IMR-90 (cell line): ENCODE data around the gene AMOTL1. TPM values are rescaled to one million over a fixed set of nuclear protein-coding genes. Genes with fewer than 3 reads are reported as not detected.

Experiments used
- CEBPB ChIP-seq: IDR thresholded peaks from 2 replicates; pipeline ENCODE4 v1.6.1; 2012; ENCODE audit warnings: low read depth, low read length, improper control_type of control experiment
- FOS ChIP-seq: fragments of 150-350 bp; IDR thresholded peaks from 2 replicates; pipeline ENCODE4 v1.6.1; 2016; ENCODE audit warnings: low read depth, low read length
- NFE2L2 ChIP-seq: fragments of 150-350 bp; IDR thresholded peaks from 2 replicates; pipeline ENCODE4 v1.6.1; 2016; ENCODE audit warnings: low read depth, mild to moderate bottlenecking, low read length
- RCOR1 ChIP-seq: IDR thresholded peaks from 2 replicates; pipeline ENCODE4 v1.6.1; 2012; ENCODE audit warnings: mild to moderate bottlenecking, low read length, improper control_type of control experiment; ENCODE audit not compliant: insufficient replicate concordance
- polyA plus RNA-seq, 3 experiments: library from polyadenylated mRNA; depleted of rRNA; stranded (reverse); fragments of >200 nt; gene quantifications; 2 replicates each; pipeline ENCODE4 v1.2.3, GENCODE V29; 2012; ENCODE audit warnings: low replicate concordance in 1 of 3
- total RNA-seq: library from RNA; depleted of rRNA; stranded (reverse); fragments of >200 nt; gene quantifications from 2 replicates; pipeline ENCODE4 v1.2.3, GENCODE V29; 2012
- TF ChIP-seq, protein P1 (sequence below): fragments of 150-350 bp; IDR thresholded peaks from 2 replicates; pipeline ENCODE4 v1.6.1; 2016; ENCODE audit warnings: low read depth, mild to moderate bottlenecking, low read length, moderate library complexity, borderline replicate concordance

The AMOTL1 gene
- total and polyA plus RNA-seq, 2 of the 4 experiments (the other 2 are of a cell fraction): 18.6 to 49.5 TPM

DNA sequence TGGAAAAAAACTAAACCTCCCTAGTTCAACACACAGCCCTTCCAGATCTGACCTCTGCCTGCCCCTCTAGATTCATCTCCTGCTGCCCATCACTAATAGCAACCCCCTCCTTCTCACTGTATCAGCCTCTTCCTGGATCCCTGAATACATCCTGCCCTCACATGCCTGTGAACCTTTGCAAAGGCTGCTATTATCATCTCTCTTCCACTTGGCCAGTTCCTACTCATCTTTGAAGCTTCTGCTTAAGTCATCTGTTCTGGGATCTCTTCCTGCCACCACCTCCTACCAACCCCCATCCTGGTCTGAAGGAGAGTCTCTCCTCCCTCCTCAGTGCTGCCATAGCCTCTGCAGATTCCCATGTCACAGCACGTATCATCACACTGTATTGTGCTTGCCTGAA, 38.0 kb upstream of the AMOTL1 start (continued):
- TF ChIP-seq, protein P1, sequence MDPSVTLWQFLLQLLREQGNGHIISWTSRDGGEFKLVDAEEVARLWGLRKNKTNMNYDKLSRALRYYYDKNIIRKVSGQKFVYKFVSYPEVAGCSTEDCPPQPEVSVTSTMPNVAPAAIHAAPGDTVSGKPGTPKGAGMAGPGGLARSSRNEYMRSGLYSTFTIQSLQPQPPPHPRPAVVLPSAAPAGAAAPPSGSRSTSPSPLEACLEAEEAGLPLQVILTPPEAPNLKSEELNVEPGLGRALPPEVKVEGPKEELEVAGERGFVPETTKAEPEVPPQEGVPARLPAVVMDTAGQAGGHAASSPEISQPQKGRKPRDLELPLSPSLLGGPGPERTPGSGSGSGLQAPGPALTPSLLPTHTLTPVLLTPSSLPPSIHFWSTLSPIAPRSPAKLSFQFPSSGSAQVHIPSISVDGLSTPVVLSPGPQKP: no peak
- TF ChIP-seq NFE2L2 (no peak), RCOR1 (no peak), FOS (no peak), CEBPB (no peak)
